Hepatocyte (in vitro differentiated cells): Measurements from ENCODE around the gene FAIM.

Experiments
- EZH2 ChIP-seq: fragments of 200-600 bp; sonication (generic); IDR thresholded peaks from 2 replicates; pipeline ENCODE4 v1.6.1; 2016; ENCODE audit warnings: antibody characterized with exemption, mild to moderate bottlenecking, borderline replicate concordance
- EZH2phosphoT487 ChIP-seq: fragments of 200-600 bp; sonication (generic); IDR thresholded peaks from one replicate; pipeline ENCODE4 v1.6.1; 2018; ENCODE audit warnings: antibody characterized with exemption, mild to moderate bottlenecking, low read depth, moderate library complexity; ENCODE audit not compliant: unreplicated experiment, severe bottlenecking
- TF ChIP-seq, protein P1 (sequence below): fragments of 200-600 bp; sonication (generic); IDR thresholded peaks from 2 replicates; pipeline ENCODE4 v1.5.1; 2016; ENCODE audit warnings: antibody characterized with exemption, mild to moderate bottlenecking; ENCODE audit not compliant: poor library complexity

DNA sequence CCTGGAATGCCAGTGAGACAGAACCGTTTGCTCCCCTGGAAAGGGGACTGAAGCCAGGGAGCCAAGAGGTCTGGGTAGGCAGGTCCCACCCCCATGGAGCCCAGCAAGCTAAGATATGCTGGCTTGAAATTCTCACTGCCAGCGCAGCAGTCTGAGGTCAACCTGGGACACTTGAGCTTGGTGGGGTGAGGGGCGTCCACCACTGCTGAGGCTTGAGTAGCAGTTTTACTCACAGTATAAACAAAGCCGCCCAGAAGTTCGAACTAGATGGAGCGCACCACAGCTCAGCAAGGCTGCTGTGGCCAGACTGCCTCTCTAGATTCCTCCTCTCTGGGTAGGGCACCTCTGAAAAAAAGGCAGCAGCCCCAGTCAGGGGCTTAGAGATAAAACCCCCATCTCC lies 48.1 kb upstream of the FAIM start:
- TF ChIP-seq, protein P1, sequence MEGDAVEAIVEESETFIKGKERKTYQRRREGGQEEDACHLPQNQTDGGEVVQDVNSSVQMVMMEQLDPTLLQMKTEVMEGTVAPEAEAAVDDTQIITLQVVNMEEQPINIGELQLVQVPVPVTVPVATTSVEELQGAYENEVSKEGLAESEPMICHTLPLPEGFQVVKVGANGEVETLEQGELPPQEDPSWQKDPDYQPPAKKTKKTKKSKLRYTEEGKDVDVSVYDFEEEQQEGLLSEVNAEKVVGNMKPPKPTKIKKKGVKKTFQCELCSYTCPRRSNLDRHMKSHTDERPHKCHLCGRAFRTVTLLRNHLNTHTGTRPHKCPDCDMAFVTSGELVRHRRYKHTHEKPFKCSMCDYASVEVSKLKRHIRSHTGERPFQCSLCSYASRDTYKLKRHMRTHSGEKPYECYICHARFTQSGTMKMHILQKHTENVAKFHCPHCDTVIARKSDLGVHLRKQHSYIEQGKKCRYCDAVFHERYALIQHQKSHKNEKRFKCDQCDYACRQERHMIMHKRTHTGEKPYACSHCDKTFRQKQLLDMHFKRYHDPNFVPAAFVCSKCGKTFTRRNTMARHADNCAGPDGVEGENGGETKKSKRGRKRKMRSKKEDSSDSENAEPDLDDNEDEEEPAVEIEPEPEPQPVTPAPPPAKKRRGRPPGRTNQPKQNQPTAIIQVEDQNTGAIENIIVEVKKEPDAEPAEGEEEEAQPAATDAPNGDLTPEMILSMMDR, result no peak
- TF ChIP-seq EZH2, result no peak
- no peak for TF ChIP-seq EZH2phosphoT487
